GM19193 (cell line): ENCODE data around the gene CHFR.

Experiments
- POLR2A ChIP-seq: IDR thresholded peaks from 4 replicates; pipeline ENCODE4 v1.6.1; 2011; ENCODE audit not compliant: insufficient read depth, insufficient read length; ENCODE audit errors: extremely low read depth

CHFR gene

DNA sequence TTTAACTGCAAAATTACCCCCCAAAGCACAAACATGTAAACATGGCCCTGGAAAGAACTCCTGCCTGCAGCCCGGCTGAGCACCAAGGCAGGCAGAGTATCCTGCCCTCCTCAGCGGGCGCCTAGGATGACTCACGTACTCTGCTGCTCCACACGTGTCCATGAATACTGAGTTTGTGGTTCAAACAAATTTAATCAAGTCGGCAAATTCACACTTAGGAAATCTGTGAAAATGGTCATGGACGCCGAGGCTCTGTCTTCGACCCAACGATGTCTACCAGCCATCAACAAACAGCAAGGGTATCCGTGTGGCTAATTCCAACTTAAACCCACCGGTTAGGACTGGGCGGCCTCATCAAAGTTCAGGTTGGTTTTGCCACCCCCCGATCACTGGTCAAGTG, 84.3 kb downstream of the CHFR start:
- no peak for TF ChIP-seq POLR2A

DNA sequence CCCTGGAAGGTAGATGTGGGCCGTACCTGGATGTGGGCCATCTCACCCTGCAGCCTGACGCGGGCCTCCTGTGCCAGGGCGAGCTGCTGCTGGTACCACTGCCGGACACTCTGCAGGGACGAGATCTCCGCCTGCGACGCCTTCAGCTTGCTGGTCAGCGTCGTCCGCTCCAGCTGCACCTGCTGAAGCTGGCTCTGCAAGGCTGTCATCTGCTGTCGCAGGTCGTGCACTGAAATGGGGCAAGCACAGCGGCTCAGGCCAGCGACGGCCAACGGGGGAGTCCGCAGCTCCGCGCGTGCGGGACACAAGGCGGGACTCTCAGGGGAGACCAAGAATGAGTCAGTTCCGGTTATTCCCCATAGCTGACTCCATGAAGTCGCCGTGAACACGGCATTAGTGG, 85.7 kb downstream of the CHFR start:
- no peak for TF ChIP-seq POLR2A

DNA sequence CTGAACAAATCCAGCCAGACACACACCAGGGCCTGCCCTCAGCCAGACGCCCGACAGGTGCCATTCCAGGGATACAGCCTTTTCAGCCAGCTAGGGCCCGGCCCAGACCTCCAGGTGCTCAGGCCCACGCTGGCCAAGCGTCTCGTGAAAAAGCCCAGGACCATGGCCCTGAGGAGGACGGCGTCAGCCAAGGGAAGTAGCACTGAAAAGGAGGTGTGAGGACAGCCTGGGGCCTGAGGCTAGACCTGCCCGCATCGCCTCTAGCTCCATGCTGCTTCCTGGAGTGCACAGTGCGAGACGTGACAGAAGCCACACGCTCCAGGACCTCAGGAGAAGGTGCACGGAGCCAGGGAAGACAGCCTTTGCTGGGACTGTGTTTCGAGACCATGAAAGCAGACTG, 88.6 kb downstream of the CHFR start:
- no peak for TF ChIP-seq POLR2A

DNA sequence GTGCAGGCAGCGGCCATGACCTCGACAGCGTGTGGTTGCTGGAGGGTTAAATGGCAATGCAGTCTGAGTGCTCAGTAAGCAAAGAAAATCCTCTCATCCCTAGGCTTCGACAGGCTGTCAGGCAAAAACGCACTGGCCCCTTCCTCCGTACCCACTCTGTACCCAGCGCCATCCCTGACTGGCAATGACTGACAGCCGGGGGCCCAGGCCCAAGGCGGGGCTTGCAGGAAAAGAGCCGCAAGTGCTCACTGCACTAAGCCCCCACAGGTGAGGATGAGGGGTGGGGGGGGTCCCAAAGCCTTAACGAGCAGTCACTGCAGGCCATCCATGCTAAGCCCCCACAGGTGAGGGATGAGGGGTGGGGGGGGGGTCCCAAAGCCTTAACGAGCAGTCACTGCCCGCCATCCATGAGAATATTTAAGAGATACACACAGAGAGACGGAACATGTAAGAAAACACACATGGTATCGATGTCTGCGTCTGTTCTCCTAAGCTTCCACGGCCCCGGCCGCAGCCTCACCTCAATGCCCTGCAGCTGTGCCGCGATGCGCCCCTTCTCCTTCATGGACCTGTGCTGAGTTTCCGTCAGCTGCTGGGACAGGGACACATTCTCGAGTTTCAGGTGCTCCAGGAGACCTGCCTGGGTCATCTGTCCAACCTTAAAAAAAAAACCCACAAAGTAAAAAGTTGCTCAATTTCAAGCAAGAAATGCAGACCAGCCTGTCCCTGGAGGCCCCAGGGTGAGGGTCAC, 89.4 kb downstream of the CHFR start:
- no peak for TF ChIP-seq POLR2A

DNA sequence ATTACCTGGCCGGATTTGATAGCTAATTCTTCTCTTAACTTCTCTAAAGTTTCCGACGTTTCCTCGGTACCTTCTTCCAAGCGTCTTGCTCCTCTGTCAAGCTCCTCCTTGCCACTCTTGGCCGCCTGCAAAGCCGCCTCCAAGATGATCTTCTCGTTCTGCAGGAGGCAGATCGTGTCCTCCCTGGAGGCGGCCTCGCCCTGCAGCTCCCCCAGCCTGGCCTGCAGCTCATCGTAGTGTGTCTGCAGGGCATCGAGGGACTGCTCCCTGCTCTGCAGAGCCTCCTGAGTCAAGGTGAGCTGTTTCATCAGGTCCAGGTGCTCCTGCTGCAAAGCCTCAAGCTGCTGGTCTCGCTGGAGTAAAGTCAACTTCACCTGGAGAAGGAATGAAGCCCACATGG, 91.6 kb downstream of the CHFR start:
- no peak for TF ChIP-seq POLR2A

DNA sequence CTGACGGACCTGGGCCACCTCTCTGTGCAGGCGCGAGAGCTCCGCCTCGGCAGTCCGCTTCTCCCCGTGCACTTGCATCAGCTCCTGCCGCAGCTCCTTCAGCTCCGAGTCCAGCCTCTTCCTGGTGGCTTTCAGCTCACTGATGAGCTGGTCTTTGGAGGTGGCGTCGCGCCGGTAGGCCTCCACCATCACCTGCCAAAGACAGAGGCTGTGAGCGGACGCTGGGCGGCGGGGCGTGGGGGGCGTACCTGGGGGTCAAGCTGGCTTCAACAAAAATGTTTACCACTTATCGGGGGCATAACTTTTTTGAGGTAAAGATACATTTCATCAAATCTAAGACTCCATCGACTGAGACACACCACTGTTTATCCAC, 98.3 kb downstream of the CHFR start:
- no peak for TF ChIP-seq POLR2A

DNA sequence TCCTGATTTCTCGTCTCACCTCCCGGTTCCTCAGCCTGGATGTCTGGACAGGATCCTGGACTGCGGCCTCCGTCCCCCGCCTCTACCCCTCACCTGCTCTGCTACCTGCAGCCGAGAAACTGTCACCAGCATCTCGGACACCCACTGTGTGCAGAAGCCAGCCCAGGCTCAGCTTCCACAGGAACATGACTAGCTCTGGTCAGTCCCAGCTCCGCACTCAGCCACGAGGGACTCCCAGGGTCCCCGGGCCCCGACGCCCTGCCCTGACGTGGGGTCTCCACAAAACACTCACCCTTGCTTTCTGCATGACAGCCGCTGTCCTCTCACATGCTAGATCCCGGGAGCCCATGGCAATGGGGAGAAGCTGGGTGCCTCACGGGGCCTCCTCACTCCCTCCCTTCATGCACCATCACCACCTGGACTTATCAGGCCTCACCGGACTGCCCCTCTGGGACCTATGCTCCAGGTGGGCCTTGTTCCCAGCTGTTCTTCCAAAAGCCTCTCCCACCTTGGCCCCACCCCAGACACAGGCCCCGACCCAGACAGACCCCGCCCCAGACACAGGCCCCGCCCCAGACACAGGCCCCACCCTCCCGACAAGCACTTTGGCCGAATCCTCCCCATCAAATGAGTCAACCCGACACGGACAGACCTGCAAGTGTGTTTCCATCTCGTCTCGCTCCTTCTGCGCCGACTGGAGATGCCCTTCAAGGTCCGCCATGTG, 98.9 kb downstream of the CHFR start:
- no peak for TF ChIP-seq POLR2A

DNA sequence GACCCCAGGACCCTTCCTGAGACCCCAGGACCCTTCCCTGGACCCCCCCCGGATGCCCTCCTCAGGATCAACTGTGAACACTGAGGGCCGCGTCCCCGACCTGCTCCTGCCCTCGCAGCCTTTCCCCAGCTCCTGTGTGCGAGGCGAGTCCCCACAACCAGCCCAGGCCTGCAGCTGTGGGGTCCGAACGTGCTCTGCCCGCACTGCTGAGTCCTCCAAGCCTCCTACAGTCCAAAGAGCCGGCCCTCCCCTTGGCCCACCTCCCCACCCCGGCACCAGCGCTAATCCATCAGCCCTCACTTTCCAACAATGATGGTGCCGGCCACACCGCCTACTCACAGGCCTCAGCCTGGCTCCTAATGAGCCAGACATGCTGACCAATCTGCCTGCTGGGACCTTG, 99.5 kb downstream of the CHFR start:
- TF ChIP-seq POLR2A: no peak

DNA sequence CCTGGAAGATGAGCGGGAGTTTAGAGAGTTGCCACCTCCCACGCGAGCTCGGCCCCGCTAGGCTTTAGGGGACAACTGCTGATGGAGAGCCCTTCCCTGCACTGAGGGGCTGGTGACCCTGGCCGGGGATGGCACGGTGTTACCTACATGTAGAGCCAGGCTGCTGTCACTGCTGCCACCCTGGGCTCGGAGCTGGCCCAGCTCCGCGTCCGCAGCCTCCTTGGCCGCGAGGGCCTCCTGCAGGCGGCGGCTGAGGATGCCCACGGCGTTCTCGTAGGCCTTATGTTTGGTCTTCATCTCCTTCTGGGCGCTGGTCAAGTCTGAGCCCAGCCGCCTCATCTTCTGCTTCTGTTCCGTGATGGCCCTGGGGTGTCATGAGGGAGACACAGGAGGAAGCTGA, 101.2 kb downstream of the CHFR start:
- no peak for TF ChIP-seq POLR2A

DNA sequence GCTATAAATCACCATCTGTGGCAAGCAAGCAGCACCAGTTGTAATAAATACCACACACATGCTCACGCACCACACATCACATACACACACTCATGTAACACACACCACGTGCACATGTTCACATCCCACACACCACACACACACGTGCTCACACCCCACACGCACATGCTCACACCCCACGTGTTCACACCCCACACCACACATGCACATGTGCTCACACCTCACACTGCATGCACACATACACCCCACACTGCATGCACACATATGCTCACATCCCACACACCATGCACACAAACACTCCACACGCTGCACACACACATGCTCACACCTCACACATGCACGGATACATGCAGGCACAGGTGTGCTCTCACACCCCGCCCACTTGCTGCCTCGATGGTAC, 102.8 kb downstream of the CHFR start:
- TF ChIP-seq POLR2A: no peak

DNA sequence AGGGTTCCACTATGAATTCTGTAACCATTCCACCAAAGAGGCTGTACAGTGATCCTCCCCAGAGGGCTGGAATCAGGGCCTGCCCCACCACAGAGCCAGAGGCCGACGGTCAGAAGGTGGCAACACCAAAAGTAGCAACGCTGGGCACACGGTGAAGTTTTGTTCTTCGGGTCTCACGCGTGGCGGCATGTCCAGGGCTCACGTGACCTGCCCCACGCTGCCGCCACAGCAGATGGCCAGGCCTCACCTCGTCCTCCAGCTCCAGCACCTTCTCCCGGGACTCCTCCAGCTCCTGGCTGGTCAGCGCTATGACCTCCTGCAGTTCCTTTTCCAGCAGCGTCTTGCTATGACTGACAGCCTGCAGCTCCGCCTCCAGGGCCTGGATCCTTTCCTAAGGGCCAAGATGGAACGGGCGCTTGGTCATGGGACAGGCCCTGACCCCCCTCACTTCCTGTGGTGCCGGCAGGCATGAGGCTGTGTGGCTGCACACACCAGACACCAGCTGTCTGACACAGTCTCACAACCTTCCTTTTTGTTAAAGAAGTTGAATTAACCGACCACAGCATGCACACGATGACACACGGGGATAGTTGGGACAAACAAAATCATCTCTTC, 103.4 kb downstream of the CHFR start:
- TF ChIP-seq POLR2A: no peak
